WERI-Rb-1 (cell line): ENCODE results near the gene LRRC2.
"Not testable (repeated sequence)": the region's sequence is repeated elsewhere in the genome, so short reads cannot be mapped to it uniquely, and the experiment has no call there.

Source experiments
- DNase-seq: peaks from one replicate; pipeline ENCODE4 v3.0.0-alpha.2; 2020
- H3K27ac ChIP-seq: fragments of 250-450 bp; sonication (Bioruptor Pico); 2 replicates; pipeline ENCODE4 v1.5.1; 2020; ENCODE audit warnings: mild to moderate bottlenecking, moderate library complexity
- H3K27me3 ChIP-seq: fragments of 250-450 bp; sonication (Bioruptor Pico); 2 replicates; pipeline ENCODE4 v1.5.1; 2021; ENCODE audit warnings: mild to moderate bottlenecking, low read depth, moderate library complexity; ENCODE audit not compliant: insufficient read depth, severe bottlenecking
- H3K36me3 ChIP-seq: fragments of 250-450 bp; sonication (Bioruptor Pico); 2 replicates; pipeline ENCODE4 v1.5.1; 2020; ENCODE audit warnings: mild to moderate bottlenecking, moderate library complexity
- H3K4me3 ChIP-seq: 2 replicates; pipeline ENCODE4 v1.5.1; 2011; ENCODE audit warnings: low read depth, mild to moderate bottlenecking, control low read depth, low read length
- H3K9me3 ChIP-seq: fragments of 250-450 bp; sonication (Bioruptor Pico); 2 replicates; pipeline ENCODE4 v1.5.1; 2021; ENCODE audit warnings: mild to moderate bottlenecking, moderate library complexity; ENCODE audit not compliant: severe bottlenecking
- CTCF ChIP-seq: IDR thresholded peaks from 2 replicates; pipeline ENCODE4 v1.5.1; 2011; ENCODE audit warnings: low read depth, mild to moderate bottlenecking, control low read depth, inconsistent platforms, low read length

The LRRC2 gene

GRCh38 chr3:46557814-46558183 lies 8.3 kb downstream of the LRRC2 start:
- TF ChIP-seq CTCF, result no peak
- Histone ChIP-seq H3K27me3 (no peaks in the 10 kb centered on the region), H3K27ac (no peak overlapping the region), H3K4me3 (no peak overlapping the region), H3K36me3 (no peaks in the 10 kb centered on the region), H3K9me3 (no peaks in the 10 kb centered on the region)
- no peak for DNase-seq

- Histone ChIP-seq H3K9me3 (no peaks in the 10 kb centered on the region), H3K4me3 (no peak overlapping the region), H3K27me3 (no peaks in the 10 kb centered on the region), H3K36me3 (no peaks in the 10 kb centered on the region), H3K27ac (no peak overlapping the region)
- no peak for DNase-seq
- TF ChIP-seq CTCF, result no peak
Measured at GRCh38 chr3:46553154-46553553, 12.9 kb downstream of the LRRC2 start.

- no peak for TF ChIP-seq CTCF
- H3K36me3 ChIP-seq, result no peaks in the 10 kb centered on the region
- no peak overlapping the region for H3K4me3 ChIP-seq
- H3K27me3 ChIP-seq, result no peaks in the 10 kb centered on the region
- no peak overlapping the region for H3K27ac ChIP-seq
- H3K9me3 ChIP-seq, result no peaks in the 10 kb centered on the region
- no peak for DNase-seq
Measured at GRCh38 chr3:46552538-46552937, 13.6 kb downstream of the LRRC2 start.

GRCh38 chr3:46551615-46552014 lies 14.5 kb downstream of the LRRC2 start:
- no peaks in the 10 kb centered on the region for H3K9me3 ChIP-seq
- no peak for TF ChIP-seq CTCF
- no peak for DNase-seq
- no peak overlapping the region for H3K4me3 ChIP-seq
- no peaks in the 10 kb centered on the region for H3K36me3 ChIP-seq
- H3K27ac ChIP-seq, result no peak overlapping the region
- H3K27me3 ChIP-seq, result no peaks in the 10 kb centered on the region

- no peaks in the 10 kb centered on the region for H3K9me3 ChIP-seq
- H3K4me3 ChIP-seq, result no peak overlapping the region
- H3K27me3 ChIP-seq, result no peaks in the 10 kb centered on the region
- no peak for TF ChIP-seq CTCF
- no peak for DNase-seq
- no peaks in the 10 kb centered on the region for H3K36me3 ChIP-seq
- H3K27ac ChIP-seq, result no peak overlapping the region
Measured at GRCh38 chr3:46549989-46550388, 16.1 kb downstream of the LRRC2 start.

- no peak for DNase-seq
- no peaks in the 10 kb centered on the region for H3K9me3 ChIP-seq
- no peaks in the 10 kb centered on the region for H3K27me3 ChIP-seq
- H3K4me3 ChIP-seq, result no peak overlapping the region
- H3K36me3 ChIP-seq, result no peaks in the 10 kb centered on the region
- no peak for TF ChIP-seq CTCF
- H3K27ac ChIP-seq, result no peak overlapping the region
Measured at GRCh38 chr3:46549408-46549904, 16.6 kb downstream of the LRRC2 start.

GRCh38 chr3:46548611-46549010 lies 17.5 kb downstream of the LRRC2 start:
- not testable (repeated sequence) for H3K4me3 ChIP-seq, DNase-seq, H3K36me3 ChIP-seq, H3K27me3 ChIP-seq, H3K27ac ChIP-seq, H3K9me3 ChIP-seq
